B cell (primary cell): ENCODE results near the gene PRDM13. TPM values are rescaled to one million over a fixed set of nuclear protein-coding genes. Genes with fewer than 3 reads are reported as not detected.
A peak's percentile ranks its signal among the peaks of the same experiment; 100 is the strongest.

ENCODE experiments used
- ATAC-seq: fragments of 200-7000 bp; cut with Tn5 transposase; one replicate; pipeline ENCODE4 v1.10.0; 2021; ENCODE audit warnings: low read depth, mild to moderate bottlenecking, moderate number of reproducible peaks, moderate library complexity
- CTCF ChIA-PET: fragments of 350-600 bp; sonication (Branson Sonifier 250); formaldehyde crosslinking; loops from one replicate; lab custom pipeline; 2021; ENCODE audit warnings: antibody characterized with exemption, inconsistent platforms; lab: Charles Lee
- POLR2A ChIA-PET: fragments of 350-600 bp; sonication (Branson Sonifier 250); formaldehyde crosslinking; loops from one replicate; lab custom pipeline; 2021; ENCODE audit warnings: antibody characterized with exemption; lab: Charles Lee
- DNase-seq: peaks from one replicate; pipeline ENCODE4 v3.0.0; 2013
- H2AFZ ChIP-seq: 2 replicates; pipeline ENCODE4 v1.6.1; 2012; ENCODE audit warnings: mild to moderate bottlenecking, low read depth, low read length; ENCODE audit not compliant: insufficient read depth, poor library complexity, severe bottlenecking
- H3K27ac ChIP-seq, 2 donors: 1 replicate in 1 of 2; 2 replicates in 1 of 2; pipeline ENCODE4 v1.5.1; 2012 to 2013; ENCODE audit warnings: low read length in 2 of 2, mild to moderate bottlenecking in 2 of 2, moderate library complexity in 1 of 2
- H3K27me3 ChIP-seq, 4 experiments: fragments of 200-600 bp in 1 of 4; sonication (generic) in 1 of 4; replicated peaks in 1 of 4; 1 replicate in 2 of 4; 2 replicates in 2 of 4; pipeline versions ENCODE4 v1.6.1 to v1.7.0; 2013 to 2016; ENCODE audit warnings: low read length in 3 of 4, mild to moderate bottlenecking in 2 of 4, mixed read lengths in 1 of 4, moderate library complexity in 1 of 4; ENCODE audit not compliant: insufficient read depth in 4 of 4, control insufficient read depth in 3 of 4; ENCODE audit errors: control extremely low read depth in 1 of 4
- H3K36me3 ChIP-seq, 2 experiments: replicated peaks in 1 of 2; 1 replicate in 1 of 2; 2 replicates in 1 of 2; pipeline versions ENCODE4 v1.6.1 to v1.7.1; 2013; ENCODE audit warnings: low read length in 1 of 2; ENCODE audit not compliant: insufficient read depth in 2 of 2, control insufficient read depth in 1 of 2; ENCODE audit errors: control extremely low read depth in 1 of 2, extremely low read depth in 1 of 2
- H3K4me1 ChIP-seq, 2 donors: fragments of 200-600 bp in 1 of 2; sonication (generic) in 1 of 2; 1 replicate in 1 of 2; 2 replicates in 1 of 2; pipeline versions ENCODE4 v1.5.1 to v1.6.1; 2013 to 2017; ENCODE audit warnings: low read length in 2 of 2; ENCODE audit not compliant: control insufficient read depth in 2 of 2, insufficient read depth in 2 of 2
- H3K4me2 ChIP-seq: replicated peaks from 2 replicates; pipeline ENCODE3; 2012; ENCODE audit warnings: mild to moderate bottlenecking, low read depth, low read length; ENCODE audit not compliant: poor library complexity, severe bottlenecking
- H3K4me3 ChIP-seq, 5 experiments: fragments of 200-600 bp in 1 of 5; sonication (generic) in 1 of 5; 1 replicate in 3 of 5; 2 replicates in 2 of 5; pipeline versions ENCODE4 v1.5.1 to v1.7.0; 2011 to 2016; ENCODE audit warnings: low read length in 4 of 5, mild to moderate bottlenecking in 4 of 5, low read depth in 2 of 5, control low read depth in 1 of 5, moderate library complexity in 1 of 5; ENCODE audit not compliant: insufficient read depth in 1 of 5; ENCODE audit errors: control extremely low read depth in 1 of 5, extremely low read depth in 1 of 5
- H3K79me2 ChIP-seq: fragments of 200-600 bp; sonication (generic); one replicate; pipeline ENCODE4 v1.6.0; 2016; ENCODE audit warnings: low read length; ENCODE audit not compliant: control insufficient read depth, insufficient read depth
- H3K9ac ChIP-seq: fragments of 200-600 bp; sonication (generic); 2 replicates; pipeline ENCODE4 v1.6.1; 2017; ENCODE audit warnings: mild to moderate bottlenecking, low read length, moderate library complexity
- H3K9me3 ChIP-seq, 3 donors: one replicate each; pipeline versions ENCODE4 v1.6.1 to v1.7.1; 2013; ENCODE audit warnings: low read length in 2 of 3; ENCODE audit not compliant: control insufficient read depth in 2 of 3, insufficient read depth in 1 of 3; ENCODE audit errors: control extremely low read depth in 1 of 3
- H4K20me1 ChIP-seq: 2 replicates; pipeline ENCODE4 v1.6.0; 2012; ENCODE audit warnings: mild to moderate bottlenecking, low read length; ENCODE audit not compliant: insufficient read depth, control insufficient read depth, poor library complexity, severe bottlenecking
- H3K27ac Mint-ChIP-seq: one replicate; pipeline ENCODE4 v1.8.0; 2021; ENCODE audit warnings: mixed read lengths
- H3K27me3 Mint-ChIP-seq: one replicate; pipeline ENCODE4 v1.8.0; 2021; ENCODE audit warnings: mixed read lengths
- H3K4me1 Mint-ChIP-seq: one replicate; pipeline ENCODE4 v1.8.0; 2021; ENCODE audit warnings: mixed read lengths
- H3K4me3 Mint-ChIP-seq: one replicate; pipeline ENCODE4 v1.8.0; 2021; ENCODE audit warnings: mixed read lengths
- H3K9me3 Mint-ChIP-seq: one replicate; pipeline ENCODE4 v1.8.0; 2022; ENCODE audit warnings: mixed read lengths; ENCODE audit not compliant: insufficient read depth
- CTCF ChIP-seq: fragments of 200-600 bp; IDR thresholded peaks from one replicate; pipeline ENCODE4 v1.8.0; 2022; ENCODE audit warnings: antibody characterized with exemption, mild to moderate bottlenecking
- EZH2 ChIP-seq: IDR thresholded peaks from 2 replicates; pipeline ENCODE4 v1.6.1; 2012; ENCODE audit warnings: borderline replicate concordance, low read depth, mild to moderate bottlenecking, moderate library complexity, low read length; ENCODE audit not compliant: insufficient read depth, poor library complexity, severe bottlenecking
- WGBS: methylation state at CpG from one replicate; pipeline ENCODE4 v1.1.5; 2013; ENCODE audit warnings: missing lambda C conversion rate; ENCODE audit not compliant: insufficient coverage; 5-methylcytosine and 5-hydroxymethylcytosine counted together
- intact Hi-C: fragments of 100-400 bp; cut with micrococcal nuclease; formaldehyde crosslinking; loops from one replicate; pipeline ENCODE4 v1.10.0; 2022
- polyA plus RNA-seq: library from polyadenylated mRNA; depleted of rRNA; stranded (reverse); fragments of >200 nt; gene quantifications from 2 replicates; pipeline ENCODE4 v1.2.3, GENCODE V29; 2012
- total RNA-seq, 2 donors: library from RNA; stranded (reverse); fragments of 120-200 nt in 1 of 2; gene quantifications; 1 replicate in 1 of 2; 2 replicates in 1 of 2; pipeline versions ENCODE4 v1.2.3 to v1.2.4, GENCODE V29; 2013 to 2022

Gene PRDM13
- total and polyA plus RNA-seq, 2 donors (not counting 1 experiment from before 2014, with no cell fraction given) = not detected

- Histone ChIP-seq H3K79me2 (no peaks in the 10 kb centered on the region), H4K20me1 (no peaks in the 10 kb centered on the region), H3K9ac (no peak overlapping the region), H3K4me1 (peaks cover 32 to 61% of the 10 kb centered on the region in 2 donors), H3K4me3 (no peak overlapping the region), H2AFZ (no peak overlapping the region), H3K9me3 (peaks cover 0 to 64% (median 4%) of the 10 kb centered on the region in 3 donors), H3K27ac (no peak overlapping the region), H3K27me3 (peaks cover 0 to 96% (median 86%) of the 10 kb centered on the region in 4 experiments), H3K36me3 (no peaks in the 10 kb centered on the region), H3K4me2 (no peak overlapping the region)
- no peak overlapping the region for H3K4me3 Mint-ChIP-seq
- ChIA-PET CTCF (interaction anchor here (1.1 kb wide), 1 partner anchor 60 kb away, joined by 3 read pairs; no protein-coding TSS in a partner anchor), POLR2A (no interaction called here)
- WGBS = 13% methylated on average over 7 of the region's 16 CpGs
- H3K4me1 Mint-ChIP-seq = peaks cover 33% of the 10 kb centered on the region
- H3K27ac Mint-ChIP-seq = no peak overlapping the region
- no peaks in the 10 kb centered on the region for H3K9me3 Mint-ChIP-seq
- intact Hi-C loops = loop anchor here (5.0 kb wide), 1 partner anchor 861 kb away; no protein-coding TSS in a partner anchor
- TF ChIP-seq CTCF (no peak), EZH2 (peak; percentile 52)
- ATAC-seq (no peak), DNase-seq (peak; percentile 32)
- H3K27me3 Mint-ChIP-seq = peaks cover 79% of the 10 kb centered on the region
Observed at GRCh38 chr6:99605911-99606655, 550 bp upstream of the PRDM13 start.

GRCh38 chr6:99607416-99608036, 893 bp downstream of the PRDM13 start:
- Mint-ChIP-seq H3K27me3 (peaks cover 85% of the 10 kb centered on the region), H3K27ac (peak overlapping the region; percentile 53), H3K4me1 (peaks cover 29% of the 10 kb centered on the region), H3K4me3 (no peak overlapping the region), H3K9me3 (no peaks in the 10 kb centered on the region)
- CTCF ChIA-PET = interaction anchor here (1.9 kb wide), 1 partner anchor 19 kb away, joined by 8 read pairs; no protein-coding TSS in a partner anchor
- intact Hi-C loops = loop anchor here (5.0 kb wide), 1 partner anchor 860 kb away; no protein-coding TSS in a partner anchor
- Histone ChIP-seq H3K27ac (no peak overlapping the region), H2AFZ (no peak overlapping the region), H4K20me1 (no peaks in the 10 kb centered on the region), H3K79me2 (no peaks in the 10 kb centered on the region), H3K4me3 (no peak overlapping the region), H3K4me1 (peaks cover 30 to 59% of the 10 kb centered on the region in 2 donors), H3K36me3 (no peaks in the 10 kb centered on the region), H3K9ac (no peak overlapping the region), H3K4me2 (no peak overlapping the region), H3K9me3 (peaks cover 0 to 65% (median 4%) of the 10 kb centered on the region in 3 donors), H3K27me3 (peaks cover 0 to 96% (median 83%) of the 10 kb centered on the region in 4 experiments)
- TF ChIP-seq EZH2 (no peak), CTCF (no peak)
- POLR2A ChIA-PET = no interaction called here
- ATAC-seq = no peak
- peak; percentile 32 for DNase-seq
- WGBS = 20% methylated on average over 20 of the region's 34 CpGs
